Keratinocyte (primary cell): ENCODE data around the gene TMEM17. TPM values are rescaled to one million over a fixed set of nuclear protein-coding genes. Genes with fewer than 3 reads are reported as not detected.

ENCODE experiments used
- DNase-seq: peaks from one replicate; pipeline ENCODE4 v3.0.0-alpha.2; 2011; ENCODE audit warnings: low read depth, missing footprints, low spot score
- FAIRE-seq: peaks from 2 replicates; lab custom pipeline; 2011; peaks lifted over from hg19 to GRCh38; lab: Jason Lieb, UNC
- H2AFZ ChIP-seq: 2 replicates; pipeline ENCODE4 v1.6.0; 2012; ENCODE audit warnings: low read length, control low read depth, inconsistent platforms; ENCODE audit not compliant: control insufficient read depth
- H3K27ac ChIP-seq: 2 replicates; pipeline ENCODE4 v1.5.1; 2011; ENCODE audit warnings: low read length; ENCODE audit not compliant: control insufficient read depth, insufficient read depth
- H3K27me3 ChIP-seq: 3 replicates; pipeline ENCODE4 v1.6.0; 2011; ENCODE audit warnings: low read length; ENCODE audit not compliant: control insufficient read depth, insufficient read depth; ENCODE audit errors: extremely low read depth
- H3K36me3 ChIP-seq, 2 experiments: 2 replicates in 1 of 2; 3 replicates in 1 of 2; pipeline ENCODE4 v1.5.1; 2011; ENCODE audit warnings: low read length in 2 of 2, mild to moderate bottlenecking in 1 of 2; ENCODE audit not compliant: control insufficient read depth in 2 of 2, insufficient read depth in 2 of 2; ENCODE audit errors: extremely low read depth in 1 of 2
- H3K4me1 ChIP-seq: 3 replicates; pipeline ENCODE4 v1.5.1; 2011; ENCODE audit warnings: low read length; ENCODE audit not compliant: control insufficient read depth, insufficient read depth; ENCODE audit errors: extremely low read depth
- H3K4me2 ChIP-seq: 3 replicates; pipeline ENCODE4 v1.6.0; 2011; ENCODE audit warnings: low read depth, low read length; ENCODE audit not compliant: control insufficient read depth, insufficient read depth; ENCODE audit errors: extremely low read depth
- H3K4me3 ChIP-seq, 3 experiments: fragments of 200-600 bp in 1 of 3; sonication (generic) in 1 of 3; 2 replicates in 2 of 3; 3 replicates in 1 of 3; pipeline ENCODE4 v1.5.1; 2011 to 2016; ENCODE audit warnings: low read length in 3 of 3, mild to moderate bottlenecking in 3 of 3, control low read depth in 2 of 3, inconsistent platforms in 1 of 3, low read depth in 1 of 3, mixed read lengths in 1 of 3, mixed run types in 1 of 3, moderate library complexity in 1 of 3; ENCODE audit not compliant: control insufficient read depth in 2 of 3, insufficient read depth in 2 of 3; ENCODE audit errors: extremely low read depth in 1 of 3
- H3K79me2 ChIP-seq: 2 replicates; pipeline ENCODE4 v1.6.0; 2012; ENCODE audit warnings: low read length; ENCODE audit not compliant: control insufficient read depth, insufficient read depth
- H3K9ac ChIP-seq: 3 replicates; pipeline ENCODE4 v1.6.0; 2011; ENCODE audit warnings: low read length; ENCODE audit not compliant: control insufficient read depth, insufficient read depth; ENCODE audit errors: extremely low read depth
- H3K9me1 ChIP-seq: 3 replicates; pipeline ENCODE4 v1.6.0; 2011; ENCODE audit warnings: low read length; ENCODE audit not compliant: control insufficient read depth, insufficient read depth; ENCODE audit errors: extremely low read depth
- H3K9me3 ChIP-seq: 2 replicates; pipeline ENCODE4 v1.5.1; 2012; ENCODE audit warnings: low read depth, low read length; ENCODE audit not compliant: control insufficient read depth
- H4K20me1 ChIP-seq: 3 replicates; pipeline ENCODE4 v1.6.0; 2011; ENCODE audit warnings: low read length; ENCODE audit not compliant: control insufficient read depth, insufficient read depth; ENCODE audit errors: extremely low read depth
- CTCF ChIP-seq, 3 experiments: IDR thresholded peaks in 1 of 3; conservative IDR thresholded peaks in 1 of 3; optimal IDR thresholded peaks in 1 of 3; 2 replicates in 2 of 3; 3 replicates in 1 of 3; pipeline versions ENCODE3 to v1.5.1; 2011; ENCODE audit warnings: low read length in 3 of 3, mild to moderate bottlenecking in 3 of 3, moderate library complexity in 2 of 3, control low read depth in 1 of 3, inconsistent platforms in 1 of 3; ENCODE audit not compliant: insufficient read depth in 2 of 3; ENCODE audit errors: extremely low read depth in 1 of 3
- EZH2 ChIP-seq: IDR thresholded peaks from one replicate; pipeline ENCODE4 v1.6.1; 2012; ENCODE audit warnings: inconsistent platforms, mild to moderate bottlenecking, low read length, moderate library complexity
- dilution Hi-C: fragments of 300-500 bp; cut with MboI; formaldehyde crosslinking; loops from one replicate; pipeline ENCODE4 v1.7.0; 2020; ENCODE audit warnings: low sequenced_read_pairs; ENCODE audit not compliant: extremely low pct_ligation_motif_present
- polyA plus RNA-seq, 5 experiments: library from polyadenylated mRNA; depleted of rRNA in 3 of 5; stranded (reverse) in 3 of 5; stranded (forward) in 1 of 5; unstranded in 1 of 5; fragments of >200 nt; gene quantifications; 1 replicate in 1 of 5; 2 replicates in 3 of 5; 3 replicates in 1 of 5; pipeline versions ENCODE4 v1.2.1 to v1.2.3, GENCODE V29; 2011 to 2012; ENCODE audit warnings: missing spikeins in 2 of 5, low read depth in 1 of 5, low replicate concordance in 1 of 5

TMEM17 gene
- polyA plus RNA-seq, 1 donor (not counting 4 experiments of a cell fraction or from before 2014, with no cell fraction given) = 5.1 TPM

- H3K9ac ChIP-seq = no peak overlapping the region
- H3K4me1 ChIP-seq = peaks cover 6% of the 10 kb centered on the region
- no peak overlapping the region for H3K4me2 ChIP-seq
- peak; percentile 20 for FAIRE-seq
- H3K27me3 ChIP-seq = no peaks in the 10 kb centered on the region
- H2AFZ ChIP-seq = no peak overlapping the region
- no peaks in the 10 kb centered on the region for H3K79me2 ChIP-seq
- H3K9me1 ChIP-seq = no peaks in the 10 kb centered on the region
- no peak overlapping the region for H3K27ac ChIP-seq
- TF ChIP-seq EZH2 (no peak), CTCF (optimal IDR thresholded peaks at IDR 0.05 in 1 of 3, IDR thresholded peaks at IDR 0.05 in 1 of 3, conservative IDR thresholded peaks at IDR 0.05 in 1 of 3; ENCODE audit: extremely low read depth in 1 of 3, insufficient read depth in 2 of 3, low read length in 3 of 3) (no peak)
- no peaks in the 10 kb centered on the region for H4K20me1 ChIP-seq
- no peaks in the 10 kb centered on the region for H3K36me3 ChIP-seq
- dilution Hi-C loops = no loop called here
- DNase-seq = no peak
- H3K4me3 ChIP-seq = no peak overlapping the region
- H3K9me3 ChIP-seq = no peaks in the 10 kb centered on the region
These were observed 4.9 kb downstream of the TMEM17 start for GRCh38 chr2:62501069-62501468.

- peaks cover 3% of the 10 kb centered on the region for H3K4me1 ChIP-seq
- H3K36me3 ChIP-seq = no peaks in the 10 kb centered on the region
- no peak overlapping the region for H3K4me2 ChIP-seq
- no peaks in the 10 kb centered on the region for H4K20me1 ChIP-seq
- FAIRE-seq = no peak
- TF ChIP-seq EZH2 = no peak
- TF ChIP-seq CTCF (optimal IDR thresholded peaks at IDR 0.05 in 1 of 3, IDR thresholded peaks at IDR 0.05 in 1 of 3, conservative IDR thresholded peaks at IDR 0.05 in 1 of 3; ENCODE audit: extremely low read depth in 1 of 3, insufficient read depth in 2 of 3, low read length in 3 of 3) = no peak
- H3K9ac ChIP-seq = no peak overlapping the region
- no peaks in the 10 kb centered on the region for H3K9me3 ChIP-seq
- H3K27ac ChIP-seq = no peak overlapping the region
- no peaks in the 10 kb centered on the region for H3K79me2 ChIP-seq
- no peak overlapping the region for H3K4me3 ChIP-seq
- no peaks in the 10 kb centered on the region for H3K27me3 ChIP-seq
- no peak overlapping the region for H2AFZ ChIP-seq
- dilution Hi-C loops = no loop called here
- DNase-seq = no peak
- H3K9me1 ChIP-seq = no peaks in the 10 kb centered on the region
These were observed 6.5 kb downstream of the TMEM17 start for GRCh38 chr2:62499430-62500060.
